ENCODE results near the gene ANXA8.
"Not testable (repeated sequence)": the region's sequence is repeated elsewhere in the genome, so short reads cannot be mapped to it uniquely, and the experiment has no call there.

GRCh38 chr10:47491600-47491999, 7.7 kb upstream of the ANXA8 start, which contains the start of gene FAM25G:
- TF ChIP-seq YY1 (IDR thresholded peaks at IDR 0.05; ENCODE audit: insufficient read depth, insufficient read length); SUZ12 (IDR thresholded peaks at IDR 0.05; ENCODE audit: extremely low read depth, insufficient read depth, insufficient read length): not testable (repeated sequence)
